Gastroesophageal sphincter (tissue), 4 donors: Measurements from ENCODE around the gene NFKB2. TPM values are rescaled to one million over a fixed set of nuclear protein-coding genes. Genes with fewer than 3 reads are reported as not detected.

Source experiments
- ATAC-seq: fragments of 150-250 bp; one replicate; pipeline ENCODE4 v1.9.1; 2016; ENCODE audit warnings: mild to moderate bottlenecking, moderate library complexity
- H3K27ac ChIP-seq, 4 donors: fragments of 200-600 bp; sonication (generic) in 3 of 4; 1 replicate in 3 of 4; 2 replicates in 1 of 4; pipeline ENCODE4 v1.5.1; 2016 to 2019
- H3K27me3 ChIP-seq: fragments of 200-600 bp; sonication (generic); one replicate; pipeline ENCODE4 v1.5.1; 2019
- H3K36me3 ChIP-seq, 2 donors: fragments of 200-600 bp; sonication (generic); one replicate each; pipeline ENCODE4 v1.5.1; 2019; ENCODE audit warnings: control low read depth in 1 of 2
- H3K4me1 ChIP-seq, 3 donors: fragments of 200-600 bp; sonication (generic); 1 replicate in 2 of 3; 2 replicates in 1 of 3; pipeline ENCODE4 v1.5.1; 2016 to 2019; ENCODE audit warnings: control low read depth in 2 of 3
- H3K4me3 ChIP-seq, 2 donors: fragments of 200-600 bp; sonication (generic); one replicate each; pipeline ENCODE4 v1.5.1; 2019; ENCODE audit warnings: mild to moderate bottlenecking in 1 of 2, moderate library complexity in 1 of 2
- H3K9me3 ChIP-seq, 3 donors: fragments of 200-600 bp; sonication (generic); one replicate each; pipeline ENCODE4 v1.5.1; 2017 to 2019; ENCODE audit warnings: control low read depth in 2 of 3
- EP300 ChIP-seq: sonication (generic); formaldehyde crosslinking; IDR thresholded peaks from one replicate; pipeline ENCODE4 v1.6.1; 2017; ENCODE audit warnings: antibody characterized with exemption, mild to moderate bottlenecking
- POLR2A ChIP-seq, 2 donors: fragments of 450-650 bp; IDR thresholded peaks; one replicate each; pipeline ENCODE4 v1.6.1; 2017; ENCODE audit warnings: antibody characterized with exemption in 2 of 2, mild to moderate bottlenecking in 2 of 2, moderate library complexity in 1 of 2
- POLR2AphosphoS5 ChIP-seq: sonication (generic); formaldehyde crosslinking; IDR thresholded peaks from one replicate; pipeline ENCODE4 v1.6.1; 2017; ENCODE audit warnings: antibody characterized with exemption
- WGBS, 2 donors: methylation state at CpG; one replicate each; pipeline ENCODE4 v1.1.5; 2018; ENCODE audit warnings: low coverage in 1 of 2; 5-methylcytosine and 5-hydroxymethylcytosine counted together
- total RNA-seq, 4 donors: library from RNA; depleted of rRNA; stranded (reverse); fragments of >200 nt; gene quantifications; one replicate each; pipeline ENCODE4 v1.1.0, GENCODE V29; 2016
- TF ChIP-seq, protein P1 (sequence below), 4 experiments: fragments of 200-600 bp in 2 of 4; fragments of 450-650 bp in 2 of 4; sonication (generic) in 1 of 4; IDR thresholded peaks; one replicate each; pipeline ENCODE4 v1.5.1; 2017 to 2019; ENCODE audit warnings: antibody characterized with exemption in 4 of 4, mild to moderate bottlenecking in 2 of 4, moderate library complexity in 2 of 4

NFKB2 gene
- total RNA-seq, 4 donors from 2014 or later = 20.5 to 31.6 (median 24.8) TPM

DNA sequence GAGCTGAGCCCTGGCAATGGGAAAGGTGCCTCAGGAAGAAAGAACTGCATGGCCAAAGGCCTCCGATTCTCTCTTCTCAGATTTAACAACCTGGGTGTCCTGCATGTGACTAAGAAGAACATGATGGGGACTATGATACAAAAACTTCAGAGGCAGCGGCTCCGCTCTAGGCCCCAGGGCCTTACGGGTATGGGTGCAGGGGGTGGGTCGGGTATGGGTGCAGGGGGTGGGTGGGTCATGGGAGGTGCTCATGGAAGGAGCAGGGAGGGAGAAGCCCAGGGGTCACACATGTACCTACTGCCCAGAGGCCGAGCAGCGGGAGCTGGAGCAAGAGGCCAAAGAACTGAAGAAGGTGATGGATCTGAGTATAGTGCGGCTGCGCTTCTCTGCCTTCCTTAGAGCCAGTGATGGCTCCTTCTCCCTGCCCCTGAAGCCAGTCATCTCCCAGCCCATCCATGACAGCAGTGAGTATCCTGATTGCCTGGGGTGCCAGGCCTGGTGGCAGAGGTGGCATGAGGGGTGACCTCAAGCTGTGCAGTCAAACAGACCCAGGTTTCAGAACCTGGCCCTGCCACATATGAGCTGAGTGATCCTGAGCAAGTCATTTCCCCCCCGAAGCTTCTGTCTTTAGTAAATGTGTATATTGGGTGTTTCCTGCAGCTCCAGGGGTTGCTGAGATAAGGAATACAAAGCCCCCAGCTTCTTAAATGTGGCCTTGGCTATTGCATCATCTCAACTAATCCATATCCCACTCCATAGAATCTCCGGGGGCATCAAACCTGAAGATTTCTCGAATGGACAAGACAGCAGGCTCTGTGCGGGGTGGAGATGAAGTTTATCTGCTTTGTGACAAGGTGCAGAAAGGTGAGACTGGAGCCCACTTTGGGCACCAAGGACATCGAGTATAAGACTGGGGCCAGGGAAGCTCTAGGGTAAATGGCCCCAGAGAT is 2.0 kb downstream of the NFKB2 start:
- Histone ChIP-seq H3K9me3 (no peaks in the 10 kb centered on the region), H3K27ac (peak overlapping the region in 3 of 4 donors; percentile 93 to 98 (median 96)), H3K4me1 (peaks cover 0 to 81% (median 29%) of the 10 kb centered on the region in 3 donors), H3K4me3 (no peak overlapping the region), H3K27me3 (no peaks in the 10 kb centered on the region), H3K36me3 (peaks cover 0 to 47% of the 10 kb centered on the region in 2 donors)
- TF ChIP-seq POLR2A (IDR thresholded peaks at IDR 0.05) (no peak), POLR2AphosphoS5 (no peak), EP300 (no peak)
- TF ChIP-seq, protein P1, sequence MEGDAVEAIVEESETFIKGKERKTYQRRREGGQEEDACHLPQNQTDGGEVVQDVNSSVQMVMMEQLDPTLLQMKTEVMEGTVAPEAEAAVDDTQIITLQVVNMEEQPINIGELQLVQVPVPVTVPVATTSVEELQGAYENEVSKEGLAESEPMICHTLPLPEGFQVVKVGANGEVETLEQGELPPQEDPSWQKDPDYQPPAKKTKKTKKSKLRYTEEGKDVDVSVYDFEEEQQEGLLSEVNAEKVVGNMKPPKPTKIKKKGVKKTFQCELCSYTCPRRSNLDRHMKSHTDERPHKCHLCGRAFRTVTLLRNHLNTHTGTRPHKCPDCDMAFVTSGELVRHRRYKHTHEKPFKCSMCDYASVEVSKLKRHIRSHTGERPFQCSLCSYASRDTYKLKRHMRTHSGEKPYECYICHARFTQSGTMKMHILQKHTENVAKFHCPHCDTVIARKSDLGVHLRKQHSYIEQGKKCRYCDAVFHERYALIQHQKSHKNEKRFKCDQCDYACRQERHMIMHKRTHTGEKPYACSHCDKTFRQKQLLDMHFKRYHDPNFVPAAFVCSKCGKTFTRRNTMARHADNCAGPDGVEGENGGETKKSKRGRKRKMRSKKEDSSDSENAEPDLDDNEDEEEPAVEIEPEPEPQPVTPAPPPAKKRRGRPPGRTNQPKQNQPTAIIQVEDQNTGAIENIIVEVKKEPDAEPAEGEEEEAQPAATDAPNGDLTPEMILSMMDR (IDR thresholded peaks at IDR 0.05) = no peak
- 80 to 87% methylated on average over 3 to 9 of the region's 14 CpGs for WGBS, 2 donors
- no peak for ATAC-seq

DNA sequence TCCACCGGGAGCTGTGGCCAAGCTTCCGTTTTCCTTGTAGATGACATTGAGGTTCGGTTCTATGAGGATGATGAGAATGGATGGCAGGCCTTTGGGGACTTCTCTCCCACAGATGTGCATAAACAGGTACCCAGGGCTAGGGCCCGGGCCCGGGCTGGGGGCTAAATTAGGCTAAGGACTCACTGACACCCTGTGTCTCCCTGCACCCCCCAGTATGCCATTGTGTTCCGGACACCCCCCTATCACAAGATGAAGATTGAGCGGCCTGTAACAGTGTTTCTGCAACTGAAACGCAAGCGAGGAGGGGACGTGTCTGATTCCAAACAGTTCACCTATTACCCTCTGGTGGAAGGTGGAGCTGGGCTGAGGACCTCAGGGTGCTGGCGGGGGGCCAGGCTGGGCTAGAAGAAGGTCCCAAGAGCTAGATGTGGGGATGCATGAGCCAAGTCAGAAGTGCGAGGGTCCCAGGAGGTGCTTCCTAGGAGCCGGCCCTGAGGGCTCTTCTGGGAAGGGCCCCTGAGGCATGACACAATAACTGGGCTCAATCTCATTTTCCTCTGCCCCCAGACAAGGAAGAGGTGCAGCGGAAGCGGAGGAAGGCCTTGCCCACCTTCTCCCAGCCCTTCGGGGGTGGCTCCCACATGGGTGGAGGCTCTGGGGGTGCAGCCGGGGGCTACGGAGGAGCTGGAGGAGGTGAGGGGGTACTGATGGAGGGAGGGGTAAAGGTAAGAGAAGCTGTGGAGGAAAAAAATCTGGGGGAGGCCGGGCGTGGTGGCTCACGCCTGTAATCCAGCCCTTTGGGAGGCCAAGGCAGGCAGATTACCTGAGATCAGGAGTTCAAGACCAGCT is 2.9 kb downstream of the NFKB2 start:
- 68 to 100% methylated on average over 1 to 5 of the region's 21 CpGs for WGBS, 2 donors
- Histone ChIP-seq H3K36me3 (peaks cover 0 to 56% of the 10 kb centered on the region in 2 donors), H3K4me3 (peak overlapping the region in 1 of 2 donors; percentile 68), H3K4me1 (peaks cover 0 to 86% (median 28%) of the 10 kb centered on the region in 3 donors), H3K27me3 (no peaks in the 10 kb centered on the region), H3K9me3 (no peaks in the 10 kb centered on the region), H3K27ac (peak overlapping the region in 3 of 4 donors; percentile 95 to 98 (median 96))
- no peak for ATAC-seq
- TF ChIP-seq POLR2A (IDR thresholded peaks at IDR 0.05) = no peak

DNA sequence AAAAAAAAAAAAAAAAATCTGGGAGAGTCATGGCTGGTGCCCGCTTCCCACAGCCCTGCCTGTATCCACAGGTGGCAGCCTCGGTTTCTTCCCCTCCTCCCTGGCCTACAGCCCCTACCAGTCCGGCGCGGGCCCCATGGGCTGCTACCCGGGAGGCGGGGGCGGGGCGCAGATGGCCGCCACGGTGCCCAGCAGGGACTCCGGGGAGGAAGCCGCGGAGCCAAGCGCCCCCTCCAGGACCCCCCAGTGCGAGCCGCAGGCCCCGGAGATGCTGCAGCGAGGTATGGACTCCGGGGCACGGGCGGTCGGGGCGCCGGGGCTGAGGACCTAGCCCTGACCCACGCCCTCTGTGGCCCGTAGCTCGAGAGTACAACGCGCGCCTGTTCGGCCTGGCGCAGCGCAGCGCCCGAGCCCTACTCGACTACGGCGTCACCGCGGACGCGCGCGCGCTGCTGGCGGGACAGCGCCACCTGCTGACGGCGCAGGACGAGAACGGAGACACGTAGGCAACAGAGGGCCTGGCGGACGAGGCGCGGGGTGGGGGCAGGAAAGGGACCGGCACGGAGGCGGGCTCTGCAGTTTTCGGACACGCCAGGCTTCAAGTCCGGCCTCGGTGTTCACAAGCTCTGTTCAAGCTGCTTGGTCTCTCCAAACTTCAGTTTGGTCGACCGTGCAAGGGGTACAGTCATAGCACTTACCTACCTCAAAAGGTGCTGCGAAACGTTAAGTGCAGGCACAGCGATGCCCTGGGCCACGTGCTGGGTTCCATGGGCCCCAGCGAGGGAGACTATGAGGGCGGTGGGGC is 3.9 kb downstream of the NFKB2 start:
- Histone ChIP-seq H3K9me3 (no peaks in the 10 kb centered on the region), H3K4me3 (peak overlapping the region; percentile 46 to 68), H3K4me1 (peaks cover 0 to 85% (median 25%) of the 10 kb centered on the region in 3 donors), H3K36me3 (peaks cover 0 to 59% of the 10 kb centered on the region in 2 donors), H3K27me3 (no peaks in the 10 kb centered on the region), H3K27ac (peak overlapping the region; percentile 66 to 98 (median 96))
- 0% methylated on average over 10 to 16 of the region's 72 CpGs for WGBS, 2 donors
- TF ChIP-seq POLR2A (IDR thresholded peaks at IDR 0.05) (peak; percentile 44 to 53), POLR2AphosphoS5 (peak; percentile 83), EP300 (no peak)
- TF ChIP-seq, protein P1 (IDR thresholded peaks at IDR 0.05) = peak in 3 of 4 experiments; percentile 96 to 98 (median 96)
- peak; percentile 80 for ATAC-seq

DNA sequence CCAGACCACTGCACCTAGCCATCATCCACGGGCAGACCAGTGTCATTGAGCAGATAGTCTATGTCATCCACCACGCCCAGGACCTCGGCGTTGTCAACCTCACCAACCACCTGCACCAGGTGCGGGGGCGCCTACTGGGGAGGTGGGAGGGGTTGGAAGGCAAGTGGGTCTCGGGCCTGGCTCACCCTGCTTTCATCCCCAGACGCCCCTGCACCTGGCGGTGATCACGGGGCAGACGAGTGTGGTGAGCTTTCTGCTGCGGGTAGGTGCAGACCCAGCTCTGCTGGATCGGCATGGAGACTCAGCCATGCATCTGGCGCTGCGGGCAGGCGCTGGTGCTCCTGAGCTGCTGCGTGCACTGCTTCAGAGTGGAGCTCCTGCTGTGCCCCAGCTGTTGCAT is 4.6 kb downstream of the NFKB2 start:
- WGBS, 2 donors = no CpG with 5 or more reads among the region's 17 CpGs
- Histone ChIP-seq H3K9me3 (no peaks in the 10 kb centered on the region), H3K4me1 (peaks cover 0 to 85% (median 25%) of the 10 kb centered on the region in 3 donors), H3K4me3 (no peak overlapping the region), H3K36me3 (peaks cover 0 to 59% of the 10 kb centered on the region in 2 donors), H3K27me3 (no peaks in the 10 kb centered on the region), H3K27ac (peak overlapping the region in 3 of 4 donors; percentile 95 to 98 (median 96))
- no peak for ATAC-seq
- TF ChIP-seq, protein P1 (IDR thresholded peaks at IDR 0.05) = no peak
- TF ChIP-seq EP300 = no peak
- TF ChIP-seq POLR2A (IDR thresholded peaks at IDR 0.05) = no peak
